HepG2 (cell line): ENCODE measurements around the gene COX10. TPM values are rescaled to one million over a fixed set of nuclear protein-coding genes. Genes with fewer than 3 reads are reported as not detected.

Source experiments
- AHR ChIP-seq: IDR thresholded peaks from 2 replicates; pipeline ENCODE4 v1.6.1; 2018; ENCODE audit warnings: missing genetic modification reagents, missing compliant biosample characterization
- ARNTL ChIP-seq: sonication (generic); formaldehyde crosslinking; IDR thresholded peaks from 2 replicates; pipeline ENCODE4 v1.4.0; 2020; ENCODE audit warnings: mild to moderate bottlenecking, missing genetic modification reagents
- BCL6 ChIP-seq: IDR thresholded peaks from 2 replicates; pipeline ENCODE4 v1.6.1; 2016; ENCODE audit warnings: missing genetic modification reagents, missing compliant biosample characterization
- CBFB ChIP-seq: sonication (generic); formaldehyde crosslinking; IDR thresholded peaks from 2 replicates; pipeline ENCODE4 v1.4.0; 2020; ENCODE audit warnings: missing genetic modification reagents
- GATAD2A ChIP-seq: IDR thresholded peaks from 2 replicates; pipeline ENCODE4 v1.6.1; 2016
- HOXA3 ChIP-seq: sonication (generic); formaldehyde crosslinking; IDR thresholded peaks from 2 replicates; pipeline ENCODE4 v1.5.0; 2020; ENCODE audit warnings: missing genetic modification reagents
- HOXA7 ChIP-seq: sonication (generic); formaldehyde crosslinking; IDR thresholded peaks from 2 replicates; pipeline ENCODE4 v1.8.1; 2022; ENCODE audit warnings: mild to moderate bottlenecking, missing genetic modification reagents, moderate library complexity
- KDM2A ChIP-seq: sonication (generic); formaldehyde crosslinking; IDR thresholded peaks from 2 replicates; pipeline ENCODE4 v1.4.0; 2020; ENCODE audit warnings: low read depth, missing genetic modification reagents, borderline replicate concordance
- KLF9 ChIP-seq: IDR thresholded peaks from 2 replicates; pipeline ENCODE4 v1.6.1; 2016; ENCODE audit warnings: low read depth
- PHB2 ChIP-seq: fragments of 450-650 bp; IDR thresholded peaks from 2 replicates; pipeline ENCODE4 v1.6.1; 2018; ENCODE audit not compliant: partially characterized antibody
- PLRG1 ChIP-seq: fragments of 450-650 bp; conservative IDR thresholded peaks from 2 replicates; pipeline ENCODE4 v1.6.1; 2016
- SOX13 ChIP-seq, 3 experiments: fragments of 450-650 bp in 1 of 3; sonication (generic) in 1 of 3; formaldehyde crosslinking in 1 of 3; IDR thresholded peaks in 2 of 3; conservative IDR thresholded peaks in 1 of 3; 2 replicates each; pipeline versions ENCODE4 v1.5.0 to v1.6.1; 2016 to 2020; ENCODE audit warnings: antibody characterized with exemption in 1 of 3, mild to moderate bottlenecking in 1 of 3, missing compliant biosample characterization in 1 of 3, missing genetic modification reagents in 1 of 3, moderate library complexity in 1 of 3
- TEAD3 ChIP-seq: optimal IDR thresholded peaks from 2 replicates; pipeline ENCODE3; 2016; ENCODE audit warnings: borderline replicate concordance
- TRIM24 ChIP-seq: sonication (generic); formaldehyde crosslinking; IDR thresholded peaks from 2 replicates; pipeline ENCODE4 v1.8.0; 2022; ENCODE audit warnings: mild to moderate bottlenecking, missing genetic modification reagents
- YY1 ChIP-seq: IDR thresholded peaks from 2 replicates; pipeline ENCODE4 v1.6.1; 2011; ENCODE audit warnings: low read length, low read depth, moderate library complexity, mild to moderate bottlenecking; ENCODE audit not compliant: insufficient read depth, insufficient replicate concordance
- ZNF101 ChIP-seq: sonication (generic); formaldehyde crosslinking; IDR thresholded peaks from 2 replicates; pipeline ENCODE4 v1.4.0; 2020; ENCODE audit warnings: mild to moderate bottlenecking, low read depth, missing genetic modification reagents, borderline replicate concordance
- ZNF296 ChIP-seq: sonication (generic); formaldehyde crosslinking; conservative IDR thresholded peaks from 2 replicates; pipeline ENCODE4 v1.5.0; 2020; ENCODE audit warnings: mild to moderate bottlenecking, missing genetic modification reagents
- ZNF382 ChIP-seq: sonication (generic); formaldehyde crosslinking; IDR thresholded peaks from 2 replicates; pipeline ENCODE4 v1.5.0; 2020; ENCODE audit warnings: missing genetic modification reagents, mild to moderate bottlenecking, borderline replicate concordance
- ZNF703 ChIP-seq: sonication (generic); formaldehyde crosslinking; IDR thresholded peaks from 2 replicates; pipeline ENCODE4 v1.5.1; 2020; ENCODE audit warnings: missing genetic modification reagents, mild to moderate bottlenecking, moderate library complexity, borderline replicate concordance
- ZNF891 ChIP-seq: sonication (generic); formaldehyde crosslinking; IDR thresholded peaks from 2 replicates; pipeline ENCODE4 v1.5.0; 2020; ENCODE audit warnings: mild to moderate bottlenecking, missing genetic modification reagents
- polyA plus RNA-seq, 8 experiments: library from polyadenylated mRNA; depleted of rRNA in 3 of 8; stranded (reverse) in 7 of 8; unstranded in 1 of 8; fragments of >200 nt; fragmentation: Illumina TruSeq in 4 of 8; extraction: Trizol in 4 of 8; gene quantifications; 2 replicates each; pipeline versions ENCODE4 v1.2.1 to v1.2.3, GENCODE V29; 2011 to 2016; ENCODE audit warnings: low read depth in 4 of 8, missing spikeins in 1 of 8, mixed read lengths in 1 of 8; ENCODE audit not compliant: insufficient read depth in 1 of 8
- total RNA-seq, 5 experiments: library from RNA; depleted of rRNA; stranded (reverse); fragments of >200 nt; fragmentation: Illumina TruSeq; extraction: Trizol; gene quantifications; 2 replicates each; pipeline ENCODE4 v1.2.3, GENCODE V29; 2016; ENCODE audit warnings: low read depth in 1 of 5
- TF ChIP-seq, protein P1 (sequence below): IDR thresholded peaks from 2 replicates; pipeline ENCODE4 v1.4.0; 2020; ENCODE audit warnings: mild to moderate bottlenecking, missing genetic modification reagents
- TF ChIP-seq, protein P2 (sequence below): sonication (generic); formaldehyde crosslinking; IDR thresholded peaks from 2 replicates; pipeline ENCODE4 v1.5.1; 2020; ENCODE audit warnings: mild to moderate bottlenecking, missing genetic modification reagents, borderline replicate concordance
- TF ChIP-seq, protein P3 (sequence below): sonication (generic); formaldehyde crosslinking; IDR thresholded peaks from 2 replicates; pipeline ENCODE4 v1.9.0; 2021; ENCODE audit warnings: missing genetic modification reagents, mild to moderate bottlenecking, borderline replicate concordance
- TF ChIP-seq, protein P4 (sequence below), 2 experiments: fragments of 450-650 bp in 1 of 2; sonication (generic) in 1 of 2; formaldehyde crosslinking; IDR thresholded peaks; 2 replicates each; pipeline versions ENCODE4 v1.5.0 to v1.8.0; 2020 to 2022; ENCODE audit warnings: mild to moderate bottlenecking in 1 of 2, missing genetic modification reagents in 1 of 2

Gene COX10
- total and polyA plus RNA-seq, 2 of the 13 experiments (the other 11 are each of a cell fraction or from before 2014, with no cell fraction given): 13.9 to 20.1 TPM

DNA sequence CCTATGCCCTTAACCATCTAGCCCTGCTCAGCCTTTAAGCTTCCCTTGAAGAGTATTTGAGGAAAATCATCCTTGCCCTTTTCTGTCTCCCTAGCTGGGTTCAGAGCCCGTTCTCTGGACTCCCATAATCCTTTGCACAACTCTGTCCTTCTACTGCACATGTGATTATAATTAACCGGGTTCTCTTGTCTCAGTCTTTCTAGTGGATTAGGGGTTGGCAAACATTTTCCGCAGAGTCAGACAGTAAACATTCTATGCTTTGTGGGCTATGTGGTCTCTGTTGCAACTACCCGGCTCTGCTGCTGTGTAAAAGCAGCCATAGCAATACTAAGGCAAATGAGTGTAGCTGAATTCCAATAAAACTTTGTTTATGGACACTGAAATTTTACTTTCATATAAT, 87.4 kb downstream of the COX10 start (continued):
- TF ChIP-seq, protein P1, sequence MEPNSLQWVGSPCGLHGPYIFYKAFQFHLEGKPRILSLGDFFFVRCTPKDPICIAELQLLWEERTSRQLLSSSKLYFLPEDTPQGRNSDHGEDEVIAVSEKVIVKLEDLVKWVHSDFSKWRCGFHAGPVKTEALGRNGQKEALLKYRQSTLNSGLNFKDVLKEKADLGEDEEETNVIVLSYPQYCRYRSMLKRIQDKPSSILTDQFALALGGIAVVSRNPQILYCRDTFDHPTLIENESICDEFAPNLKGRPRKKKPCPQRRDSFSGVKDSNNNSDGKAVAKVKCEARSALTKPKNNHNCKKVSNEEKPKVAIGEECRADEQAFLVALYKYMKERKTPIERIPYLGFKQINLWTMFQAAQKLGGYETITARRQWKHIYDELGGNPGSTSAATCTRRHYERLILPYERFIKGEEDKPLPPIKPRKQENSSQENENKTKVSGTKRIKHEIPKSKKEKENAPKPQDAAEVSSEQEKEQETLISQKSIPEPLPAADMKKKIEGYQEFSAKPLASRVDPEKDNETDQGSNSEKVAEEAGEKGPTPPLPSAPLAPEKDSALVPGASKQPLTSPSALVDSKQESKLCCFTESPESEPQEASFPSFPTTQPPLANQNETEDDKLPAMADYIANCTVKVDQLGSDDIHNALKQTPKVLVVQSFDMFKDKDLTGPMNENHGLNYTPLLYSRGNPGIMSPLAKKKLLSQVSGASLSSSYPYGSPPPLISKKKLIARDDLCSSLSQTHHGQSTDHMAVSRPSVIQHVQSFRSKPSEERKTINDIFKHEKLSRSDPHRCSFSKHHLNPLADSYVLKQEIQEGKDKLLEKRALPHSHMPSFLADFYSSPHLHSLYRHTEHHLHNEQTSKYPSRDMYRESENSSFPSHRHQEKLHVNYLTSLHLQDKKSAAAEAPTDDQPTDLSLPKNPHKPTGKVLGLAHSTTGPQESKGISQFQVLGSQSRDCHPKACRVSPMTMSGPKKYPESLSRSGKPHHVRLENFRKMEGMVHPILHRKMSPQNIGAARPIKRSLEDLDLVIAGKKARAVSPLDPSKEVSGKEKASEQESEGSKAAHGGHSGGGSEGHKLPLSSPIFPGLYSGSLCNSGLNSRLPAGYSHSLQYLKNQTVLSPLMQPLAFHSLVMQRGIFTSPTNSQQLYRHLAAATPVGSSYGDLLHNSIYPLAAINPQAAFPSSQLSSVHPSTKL: peak; percentile 40; the same call in 1 of the 2 replicates
- TF ChIP-seq, protein P2, sequence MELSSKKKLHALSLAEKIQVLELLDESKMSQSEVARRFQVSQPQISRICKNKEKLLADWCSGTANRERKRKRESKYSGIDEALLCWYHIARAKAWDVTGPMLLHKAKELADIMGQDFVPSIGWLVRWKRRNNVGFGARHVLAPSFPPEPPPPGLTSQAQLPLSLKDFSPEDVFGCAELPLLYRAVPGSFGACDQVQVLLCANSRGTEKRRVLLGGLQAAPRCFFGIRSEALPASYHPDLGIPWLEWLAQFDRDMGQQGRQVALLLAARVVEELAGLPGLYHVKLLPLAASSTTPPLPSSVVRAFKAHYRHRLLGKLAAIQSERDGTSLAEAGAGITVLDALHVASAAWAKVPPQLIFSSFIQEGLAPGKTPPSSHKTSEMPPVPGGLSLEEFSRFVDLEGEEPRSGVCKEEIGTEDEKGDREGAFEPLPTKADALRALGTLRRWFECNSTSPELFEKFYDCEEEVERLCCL (CRISPR knock-in tag): no peak
- TF ChIP-seq ZNF382 (CRISPR knock-in tag): no peak
- TF ChIP-seq PHB2: no peak
- no peak for TF ChIP-seq ARNTL
- TF ChIP-seq KLF9: no peak
- TF ChIP-seq KDM2A (CRISPR knock-in tag): no peak
- TF ChIP-seq TRIM24: no peak
- peak; percentile 26 for TF ChIP-seq TEAD3 (CRISPR knock-in tag)
- TF ChIP-seq, protein P3, sequence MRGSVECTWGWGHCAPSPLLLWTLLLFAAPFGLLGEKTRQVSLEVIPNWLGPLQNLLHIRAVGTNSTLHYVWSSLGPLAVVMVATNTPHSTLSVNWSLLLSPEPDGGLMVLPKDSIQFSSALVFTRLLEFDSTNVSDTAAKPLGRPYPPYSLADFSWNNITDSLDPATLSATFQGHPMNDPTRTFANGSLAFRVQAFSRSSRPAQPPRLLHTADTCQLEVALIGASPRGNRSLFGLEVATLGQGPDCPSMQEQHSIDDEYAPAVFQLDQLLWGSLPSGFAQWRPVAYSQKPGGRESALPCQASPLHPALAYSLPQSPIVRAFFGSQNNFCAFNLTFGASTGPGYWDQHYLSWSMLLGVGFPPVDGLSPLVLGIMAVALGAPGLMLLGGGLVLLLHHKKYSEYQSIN (CRISPR knock-in tag): no peak
- TF ChIP-seq YY1: no peak
- peak; percentile 70 for TF ChIP-seq GATAD2A (CRISPR knock-in tag)
- no peak for TF ChIP-seq ZNF703 (CRISPR knock-in tag)
- TF ChIP-seq, protein P4, sequence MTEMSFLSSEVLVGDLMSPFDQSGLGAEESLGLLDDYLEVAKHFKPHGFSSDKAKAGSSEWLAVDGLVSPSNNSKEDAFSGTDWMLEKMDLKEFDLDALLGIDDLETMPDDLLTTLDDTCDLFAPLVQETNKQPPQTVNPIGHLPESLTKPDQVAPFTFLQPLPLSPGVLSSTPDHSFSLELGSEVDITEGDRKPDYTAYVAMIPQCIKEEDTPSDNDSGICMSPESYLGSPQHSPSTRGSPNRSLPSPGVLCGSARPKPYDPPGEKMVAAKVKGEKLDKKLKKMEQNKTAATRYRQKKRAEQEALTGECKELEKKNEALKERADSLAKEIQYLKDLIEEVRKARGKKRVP (CRISPR knock-in tag; IDR thresholded peaks at IDR 0.05): no peak
- no peak for TF ChIP-seq HOXA3 (CRISPR knock-in tag)
- no peak for TF ChIP-seq AHR
- no peak for TF ChIP-seq ZNF891 (CRISPR knock-in tag)
- no peak for TF ChIP-seq ZNF101
- TF ChIP-seq PLRG1: no peak
- no peak for TF ChIP-seq SOX13 (IDR thresholded peaks at IDR 0.05)
- TF ChIP-seq SOX13 (CRISPR knock-in tag; conservative IDR thresholded peaks at IDR 0.05 in 1 of 2, IDR thresholded peaks at IDR 0.05 in 1 of 2): peak in 1 of 2 experiments; percentile 41; a peak in 1 of 4 replicates
- no peak for TF ChIP-seq ZNF296
- peak; percentile 43 for TF ChIP-seq BCL6 (CRISPR knock-in tag)
- TF ChIP-seq CBFB (CRISPR knock-in tag): no peak
- no peak for TF ChIP-seq HOXA7 (CRISPR knock-in tag)
